Endodermal cell (in vitro differentiated cells): ENCODE results near the gene MARCHF11. TPM values are rescaled to one million over a fixed set of nuclear protein-coding genes. Genes with fewer than 3 reads are reported as not detected.

Experiments
- DNase-seq: peaks from one replicate; pipeline ENCODE4 v3.0.0-alpha.2; 2017
- H3K27ac ChIP-seq: 2 replicates; pipeline ENCODE4 v1.5.1; 2013; ENCODE audit warnings: mild to moderate bottlenecking, low read depth, low read length, moderate library complexity
- H3K27me3 ChIP-seq: 2 replicates; pipeline ENCODE4 v1.6.1; 2013; ENCODE audit warnings: mild to moderate bottlenecking, low read length, moderate library complexity; ENCODE audit not compliant: insufficient read depth, control insufficient read depth, poor library complexity, severe bottlenecking
- H3K36me3 ChIP-seq: 2 replicates; pipeline ENCODE4 v1.7.0; 2013; ENCODE audit warnings: mild to moderate bottlenecking, low read length, moderate library complexity; ENCODE audit not compliant: control insufficient read depth, insufficient read depth
- H3K4me1 ChIP-seq: one replicate; pipeline ENCODE4 v1.7.0; 2013; ENCODE audit warnings: low read length; ENCODE audit not compliant: control insufficient read depth, insufficient read depth
- H3K4me3 ChIP-seq: 2 replicates; pipeline ENCODE4 v1.5.1; 2013; ENCODE audit warnings: mild to moderate bottlenecking, low read length, moderate library complexity
- H3K9ac ChIP-seq: 2 replicates; pipeline ENCODE4 v1.6.1; 2013; ENCODE audit warnings: mild to moderate bottlenecking, low read length, moderate library complexity; ENCODE audit not compliant: poor library complexity, severe bottlenecking; ENCODE audit errors: extremely low read depth
- H3K9me3 ChIP-seq: 2 replicates; pipeline ENCODE4 v1.6.1; 2013; ENCODE audit warnings: mild to moderate bottlenecking, low read length, moderate library complexity; ENCODE audit not compliant: control insufficient read depth
- H3K27ac Mint-ChIP-seq: 2 replicates; pipeline ENCODE4 v1.8.0; 2020; ENCODE audit warnings: mixed read lengths
- H3K27me3 Mint-ChIP-seq: 2 replicates; pipeline ENCODE4 v1.8.0; 2021; ENCODE audit warnings: mild to moderate bottlenecking, mixed read lengths; ENCODE audit not compliant: insufficient read depth
- H3K36me3 Mint-ChIP-seq: 2 replicates; pipeline ENCODE4 v1.8.0; 2020; ENCODE audit warnings: low read depth, mixed read lengths
- H3K4me1 Mint-ChIP-seq: 2 replicates; pipeline ENCODE4 v1.8.0; 2020; ENCODE audit warnings: mixed read lengths
- H3K4me3 Mint-ChIP-seq: 2 replicates; pipeline ENCODE4 v1.8.0; 2020; ENCODE audit warnings: mild to moderate bottlenecking, moderate library complexity, mixed read lengths
- H3K9me3 Mint-ChIP-seq: 2 replicates; pipeline ENCODE4 v1.8.0; 2020; ENCODE audit warnings: mild to moderate bottlenecking, mixed read lengths
- CTCF ChIP-seq: fragments of 200-600 bp; sonication (generic); conservative IDR thresholded peaks from 2 replicates; pipeline ENCODE4 v1.5.0; 2021; ENCODE audit warnings: antibody characterized with exemption, mild to moderate bottlenecking
- WGBS, 2 experiments: methylation state at CpG; one replicate each; pipeline versions ENCODE4 v1.1.5 to v1.1.7; 2013; ENCODE audit warnings: missing lambda C conversion rate in 2 of 2, mixed read lengths in 1 of 2; ENCODE audit not compliant: insufficient coverage in 1 of 2, insufficient read length in 1 of 2; 5-methylcytosine and 5-hydroxymethylcytosine counted together
- total RNA-seq, 2 donors: library from RNA; stranded (reverse); fragmentation: NEBNext Ultra II Directional in 1 of 2; extraction: Animal tissue kit (Norgen Biotek cat#: 25700) in 1 of 2; gene quantifications; 2 replicates in 1 of 2; 3 replicates in 1 of 2; pipeline ENCODE4 v1.2.1, GENCODE V29; 2021

The MARCHF11 gene
- total RNA-seq, 2 donors from 2014 or later: 19.0 to 19.9 TPM

GRCh38 chr5:16081376-16081955, 98.1 kb downstream of the MARCHF11 start:
- H3K36me3 ChIP-seq: peaks cover 10% of the 10 kb centered on the region
- no peak for TF ChIP-seq CTCF
- H3K27me3 ChIP-seq: no peaks in the 10 kb centered on the region
- Mint-ChIP-seq H3K27me3 (no peaks in the 10 kb centered on the region), H3K9me3 (peaks cover 6% of the 10 kb centered on the region), H3K4me3 (no peak overlapping the region), H3K4me1 (peaks cover 31% of the 10 kb centered on the region), H3K36me3 (peaks cover 24% of the 10 kb centered on the region), H3K27ac (no peak overlapping the region)
- 88 to 91% methylated on average over 6 to 9 of the region's 10 CpGs for WGBS, 2 experiments
- peaks cover 7% of the 10 kb centered on the region for H3K4me1 ChIP-seq
- H3K4me3 ChIP-seq: no peak overlapping the region
- no peak overlapping the region for H3K9ac ChIP-seq
- no peak overlapping the region for H3K27ac ChIP-seq
- DNase-seq: no peak
- no peaks in the 10 kb centered on the region for H3K9me3 ChIP-seq

DNA sequence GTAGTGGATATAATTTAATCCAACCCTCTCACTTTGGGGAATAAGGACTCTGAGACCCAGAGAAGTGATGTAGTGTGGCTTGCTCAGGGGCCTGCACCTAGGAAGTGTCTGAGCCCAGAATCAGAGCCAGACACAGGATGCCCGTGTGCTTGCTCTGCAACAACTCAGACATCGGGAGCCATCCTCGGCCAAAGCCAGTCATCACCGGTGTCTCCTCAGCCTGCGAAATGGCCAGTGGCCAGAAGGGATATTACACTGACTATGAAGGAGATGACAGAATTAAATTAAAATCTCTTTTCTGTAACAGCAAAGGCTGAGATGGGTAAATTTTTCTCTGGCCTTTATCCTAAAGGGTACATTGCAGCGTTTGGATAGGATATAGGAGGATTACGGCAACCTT, 102.9 kb downstream of the MARCHF11 start:
- H3K27ac ChIP-seq: no peak overlapping the region
- no peaks in the 10 kb centered on the region for H3K27me3 ChIP-seq
- H3K4me1 ChIP-seq: no peaks in the 10 kb centered on the region
- Mint-ChIP-seq H3K27ac (no peak overlapping the region), H3K27me3 (no peaks in the 10 kb centered on the region), H3K9me3 (peaks cover 6% of the 10 kb centered on the region), H3K4me3 (no peak overlapping the region), H3K36me3 (peaks cover 23% of the 10 kb centered on the region), H3K4me1 (peaks cover 28% of the 10 kb centered on the region)
- no peaks in the 10 kb centered on the region for H3K9me3 ChIP-seq
- DNase-seq: no peak
- H3K36me3 ChIP-seq: peaks cover 4% of the 10 kb centered on the region
- peak; percentile 46 for TF ChIP-seq CTCF
- no peak overlapping the region for H3K9ac ChIP-seq
- 91 to 100% methylated on average over 6 of the region's 7 CpGs for WGBS, 2 experiments
- H3K4me3 ChIP-seq: no peak overlapping the region

- H3K9me3 ChIP-seq: no peaks in the 10 kb centered on the region
- H3K4me1 ChIP-seq: no peaks in the 10 kb centered on the region
- no peak overlapping the region for H3K4me3 Mint-ChIP-seq
- no peak for TF ChIP-seq CTCF
- no peak overlapping the region for H3K27ac ChIP-seq
- H3K4me3 ChIP-seq: no peak overlapping the region
- no peak overlapping the region for H3K9ac ChIP-seq
- H3K36me3 ChIP-seq: no peaks in the 10 kb centered on the region
- DNase-seq: no peak
- peaks cover 26% of the 10 kb centered on the region for H3K4me1 Mint-ChIP-seq
- peaks cover 5% of the 10 kb centered on the region for H3K9me3 Mint-ChIP-seq
- WGBS, 2 experiments: 81 to 97% methylated on average over 2 to 4 of the region's 4 CpGs
- no peaks in the 10 kb centered on the region for H3K27me3 Mint-ChIP-seq
- no peaks in the 10 kb centered on the region for H3K27me3 ChIP-seq
- H3K36me3 Mint-ChIP-seq: peaks cover 15% of the 10 kb centered on the region
- H3K27ac Mint-ChIP-seq: no peak overlapping the region
These were observed 105.2 kb downstream of the MARCHF11 start for GRCh38 chr5:16074358-16074757.
